ENCODE measurements around the gene LPCAT3. TPM values are rescaled to one million over a fixed set of nuclear protein-coding genes. Genes with fewer than 3 reads are reported as not detected.

LPCAT3 gene
- total and polyA plus RNA-seq, 4 donors = 41.9 to 96.5 (median 77.0) TPM

GRCh38 chr12:6956021-6956727 lies 62.1 kb downstream of the LPCAT3 start:
- no peak overlapping the region for H3K27ac ChIP-seq (ENCODE audit: low read depth in 1 of 2, low read length in 2 of 2)
- H3K9me3 ChIP-seq (ENCODE audit: control insufficient read depth in 4 of 4, low read length in 3 of 4) = no peaks in the 10 kb centered on the region
- 82% methylated on average over 28 of the region's 28 CpGs for WGBS
- H3K9ac ChIP-seq (ENCODE audit: low read depth in 1 of 2, low read length in 2 of 2) = no peak overlapping the region
- DNase-seq (ENCODE audit: low spot score) = no peak
- TF ChIP-seq ATF3 (IDR thresholded peaks at IDR 0.05) (no peak), REST (IDR thresholded peaks at IDR 0.05) (no peak), YY1 (IDR thresholded peaks at IDR 0.05) (no peak), RAD21 (IDR thresholded peaks at IDR 0.05) (no peak), HNF4A (conservative IDR thresholded peaks at IDR 0.05) (no peak), NR2F2 (IDR thresholded peaks at IDR 0.05) (no peak), FOXA1 (IDR thresholded peaks at IDR 0.05) (no peak), JUND (IDR thresholded peaks at IDR 0.05) (no peak), EGR1 (IDR thresholded peaks at IDR 0.05; ENCODE audit: low read depth in 2 of 2) (no peak), RXRA (IDR thresholded peaks at IDR 0.05) (no peak), MAX (IDR thresholded peaks at IDR 0.05) (no peak)
- no peaks in the 10 kb centered on the region for H3K27me3 ChIP-seq (ENCODE audit: control insufficient read depth in 4 of 4, insufficient read depth in 4 of 4, low read length in 3 of 4)
- H3K4me1 ChIP-seq (ENCODE audit: control insufficient read depth in 4 of 4, insufficient read depth in 4 of 4, low read length in 3 of 4) = peaks cover 0 to 19% (median 7%) of the 10 kb centered on the region in 4 donors
- H3K36me3 ChIP-seq (ENCODE audit: control insufficient read depth in 4 of 4, insufficient read depth in 3 of 4, low read depth in 1 of 4, low read length in 3 of 4) = peaks cover 0 to 3% (median 2%) of the 10 kb centered on the region in 4 donors
- H3K4me3 ChIP-seq (ENCODE audit: low read depth in 1 of 3, low read length in 3 of 3) = no peak overlapping the region

- DNase-seq (ENCODE audit: low spot score) = no peak
- WGBS = 92% methylated on average over 22 of the region's 22 CpGs
- H3K4me1 ChIP-seq (ENCODE audit: control insufficient read depth in 4 of 4, insufficient read depth in 4 of 4, low read length in 3 of 4) = peaks cover 0 to 10% (median 1%) of the 10 kb centered on the region in 4 donors
- H3K27ac ChIP-seq (ENCODE audit: low read depth in 1 of 2, low read length in 2 of 2) = no peak overlapping the region
- peaks cover 0 to 3% (median 2%) of the 10 kb centered on the region in 4 donors for H3K36me3 ChIP-seq (ENCODE audit: control insufficient read depth in 4 of 4, insufficient read depth in 3 of 4, low read depth in 1 of 4, low read length in 3 of 4)
- TF ChIP-seq HNF4G (IDR thresholded peaks at IDR 0.05) = no peak
- no peaks in the 10 kb centered on the region for H3K27me3 ChIP-seq (ENCODE audit: control insufficient read depth in 4 of 4, insufficient read depth in 4 of 4, low read length in 3 of 4)
- H3K9ac ChIP-seq (ENCODE audit: low read depth in 1 of 2, low read length in 2 of 2) = no peak overlapping the region
- no peak overlapping the region for H3K4me3 ChIP-seq (ENCODE audit: low read depth in 1 of 3, low read length in 3 of 3)
- no peaks in the 10 kb centered on the region for H3K9me3 ChIP-seq (ENCODE audit: control insufficient read depth in 4 of 4, low read length in 3 of 4)
Measured at GRCh38 chr12:6955108-6956020, 62.9 kb downstream of the LPCAT3 start.

All from liver (tissue), 9 donors.